H9 (cell line): ENCODE results near the gene TRMT11. TPM values are rescaled to one million over a fixed set of nuclear protein-coding genes. Genes with fewer than 3 reads are reported as not detected.

Source experiments
- DNase-seq: peaks from one replicate; pipeline ENCODE4 v3.0.0-alpha.2; 2017
- H2AFZ ChIP-seq: one replicate; pipeline ENCODE4 v1.6.1; 2013; ENCODE audit warnings: mild to moderate bottlenecking, low read length, control low read depth, moderate library complexity
- H2AK5ac ChIP-seq: 2 replicates; pipeline ENCODE4 v1.6.1; 2013; ENCODE audit warnings: low read length, control low read depth, mixed read lengths; ENCODE audit not compliant: insufficient read length
- H2BK120ac ChIP-seq: one replicate; pipeline ENCODE4 v1.6.1; 2013; ENCODE audit warnings: low read depth, mild to moderate bottlenecking, low read length, control low read depth, inconsistent platforms; ENCODE audit not compliant: poor library complexity, severe bottlenecking
- H2BK12ac ChIP-seq: 2 replicates; pipeline ENCODE4 v1.6.1; 2013; ENCODE audit warnings: low read length, control low read depth, mixed read lengths, low read depth; ENCODE audit not compliant: insufficient read length
- H2BK15ac ChIP-seq: 2 replicates; pipeline ENCODE4 v1.6.1; 2013; ENCODE audit warnings: low read depth, low read length, control low read depth
- H2BK20ac ChIP-seq: one replicate; pipeline ENCODE4 v1.6.1; 2013; ENCODE audit warnings: low read depth, mild to moderate bottlenecking, low read length, control low read depth, inconsistent platforms; ENCODE audit not compliant: poor library complexity, severe bottlenecking
- H2BK5ac ChIP-seq: 2 replicates; pipeline ENCODE4 v1.6.1; 2013; ENCODE audit warnings: low read length, control low read depth, mixed read lengths; ENCODE audit not compliant: insufficient read length
- H3K14ac ChIP-seq: 2 replicates; pipeline ENCODE4 v1.6.1; 2013; ENCODE audit warnings: low read length, control low read depth; ENCODE audit not compliant: insufficient read depth
- H3K18ac ChIP-seq: 2 replicates; pipeline ENCODE4 v1.6.1; 2013; ENCODE audit warnings: low read depth, mild to moderate bottlenecking, mixed read lengths, low read length, control low read depth; ENCODE audit not compliant: insufficient read length
- H3K23ac ChIP-seq: 2 replicates; pipeline ENCODE4 v1.6.1; 2013; ENCODE audit warnings: low read length, control low read depth, mixed read lengths, low read depth; ENCODE audit not compliant: insufficient read length
- H3K23me2 ChIP-seq: 2 replicates; pipeline ENCODE4 v1.6.1; 2013; ENCODE audit warnings: low read depth, mild to moderate bottlenecking, mixed read lengths, low read length, control low read depth; ENCODE audit not compliant: insufficient read length, poor library complexity, severe bottlenecking
- H3K27ac ChIP-seq: 2 replicates; pipeline ENCODE4 v1.5.1; 2013; ENCODE audit warnings: low read length, control low read depth, mixed read lengths, low read depth; ENCODE audit not compliant: insufficient read length
- H3K27me3 ChIP-seq: 2 replicates; pipeline ENCODE4 v1.6.1; 2013; ENCODE audit warnings: low read length, control low read depth, inconsistent platforms; ENCODE audit not compliant: insufficient read depth
- H3K4ac ChIP-seq: 2 replicates; pipeline ENCODE4 v1.6.1; 2013; ENCODE audit warnings: low read depth, mild to moderate bottlenecking, control low read depth, inconsistent platforms, low read length, moderate library complexity
- H3K4me1 ChIP-seq: 2 replicates; pipeline ENCODE4 v1.6.1; 2013; ENCODE audit warnings: low read length, control low read depth, inconsistent platforms; ENCODE audit not compliant: insufficient read depth
- H3K4me2 ChIP-seq: 2 replicates; pipeline ENCODE4 v1.6.1; 2013; ENCODE audit warnings: low read length, control low read depth, mixed read lengths; ENCODE audit not compliant: insufficient read length, insufficient read depth
- H3K56ac ChIP-seq: 2 replicates; pipeline ENCODE4 v1.6.1; 2013; ENCODE audit warnings: low read depth, mild to moderate bottlenecking, mixed read lengths, low read length, control low read depth; ENCODE audit not compliant: insufficient read length
- H3K79me1 ChIP-seq: 2 replicates; pipeline ENCODE4 v1.6.1; 2013; ENCODE audit warnings: low read depth, mild to moderate bottlenecking, moderate library complexity, low read length, control low read depth, inconsistent platforms; ENCODE audit not compliant: insufficient read depth, poor library complexity, severe bottlenecking
- H3K79me2 ChIP-seq: 2 replicates; pipeline ENCODE4 v1.6.1; 2013; ENCODE audit warnings: low read length, control low read depth, inconsistent platforms; ENCODE audit not compliant: insufficient read depth
- H3K9ac ChIP-seq: 2 replicates; pipeline ENCODE4 v1.6.1; 2013; ENCODE audit warnings: low read length, control low read depth, mixed read lengths; ENCODE audit not compliant: insufficient read length; ENCODE audit errors: extremely low read depth
- H3K9me3 ChIP-seq: one replicate; pipeline ENCODE4 v1.6.1; 2013; ENCODE audit warnings: low read depth, low read length, inconsistent platforms; ENCODE audit not compliant: control insufficient read depth
- H3T11ph ChIP-seq: one replicate; pipeline ENCODE4 v1.6.1; 2013; ENCODE audit warnings: mild to moderate bottlenecking, low read length, control low read depth, inconsistent platforms
- H4K20me1 ChIP-seq: one replicate; pipeline ENCODE4 v1.6.1; 2013; ENCODE audit not compliant: control insufficient read depth, insufficient read length, insufficient read depth
- H4K5ac ChIP-seq: 2 replicates; pipeline ENCODE4 v1.6.1; 2013; ENCODE audit warnings: low read depth, mild to moderate bottlenecking, mixed read lengths, low read length, control low read depth; ENCODE audit not compliant: insufficient read length
- H4K8ac ChIP-seq: replicated peaks from 2 replicates; pipeline ENCODE4 v1.6.1; 2013; ENCODE audit warnings: low read length, control low read depth, mixed read lengths, low read depth; ENCODE audit not compliant: insufficient read length
- H4K91ac ChIP-seq: 2 replicates; pipeline ENCODE4 v1.6.1; 2013; ENCODE audit warnings: low read depth, mild to moderate bottlenecking, moderate library complexity, mixed read lengths, low read length, control low read depth; ENCODE audit not compliant: insufficient read length
- H3K27ac Mint-ChIP-seq, 3 experiments: 2 replicates in 2 of 3; 3 replicates in 1 of 3; pipeline ENCODE4 v1.8.0; 2020 to 2021; ENCODE audit warnings: mixed read lengths in 3 of 3, mild to moderate bottlenecking in 1 of 3, moderate library complexity in 1 of 3
- H3K27me3 Mint-ChIP-seq: 2 replicates; pipeline ENCODE4 v1.8.0; 2021; ENCODE audit warnings: low read depth, mild to moderate bottlenecking, moderate library complexity, mixed read lengths
- H3K36me3 Mint-ChIP-seq, 3 experiments: 2 replicates in 2 of 3; 3 replicates in 1 of 3; pipeline ENCODE4 v1.8.0; 2020 to 2021; ENCODE audit warnings: low read depth in 3 of 3, mixed read lengths in 3 of 3; ENCODE audit not compliant: insufficient read depth in 1 of 3
- H3K4me1 Mint-ChIP-seq, 2 experiments: 2 replicates each; pipeline ENCODE4 v1.8.0; 2020; ENCODE audit warnings: mixed read lengths in 2 of 2
- H3K4me3 Mint-ChIP-seq, 2 experiments: 2 replicates in 1 of 2; 3 replicates in 1 of 2; pipeline ENCODE4 v1.8.0; 2020 to 2021; ENCODE audit warnings: mild to moderate bottlenecking in 2 of 2, mixed read lengths in 2 of 2, moderate library complexity in 1 of 2
- H3K9me3 Mint-ChIP-seq, 2 experiments: 2 replicates in 1 of 2; 3 replicates in 1 of 2; pipeline ENCODE4 v1.8.0; 2020; ENCODE audit warnings: mild to moderate bottlenecking in 2 of 2, mixed read lengths in 2 of 2, moderate library complexity in 1 of 2
- CTCF ChIP-seq: fragments of 200-600 bp; sonication (generic); conservative IDR thresholded peaks from 3 replicates; pipeline ENCODE4 v1.8.0; 2021; ENCODE audit warnings: antibody characterized with exemption, mild to moderate bottlenecking
- WGBS: extraction: QIAGEN DNeasy Blood & Tissue Kit; methylation state at CpG from one replicate; pipeline ENCODE4 v1.1.7; 2013; ENCODE audit warnings: missing lambda C conversion rate, low lambda C conversion rate, mixed read lengths; ENCODE audit not compliant: insufficient read length; ENCODE audit errors: extremely low coverage; 5-methylcytosine and 5-hydroxymethylcytosine counted together
- total RNA-seq: library from RNA; stranded (reverse); gene quantifications from 2 replicates; pipeline ENCODE4 v1.2.1, GENCODE V29; 2021

Gene TRMT11
- total RNA-seq, 1 experiment from 2014 or later = 31.1 TPM

GRCh38 chr6:126002755-126003679 lies 16.7 kb downstream of the TRMT11 start:
- Histone ChIP-seq H2BK15ac (no peak overlapping the region), H2BK120ac (no peak overlapping the region), H3T11ph (no peak overlapping the region), H3K23me2 (no peaks in the 10 kb centered on the region), H4K20me1 (no peaks in the 10 kb centered on the region), H4K8ac (no peak overlapping the region), H3K9ac (no peak overlapping the region), H3K79me2 (no peaks in the 10 kb centered on the region), H3K4me2 (no peak overlapping the region), H4K91ac (no peak overlapping the region), H4K5ac (no peak overlapping the region), H2BK12ac (no peak overlapping the region), H2AFZ (no peak overlapping the region), H3K79me1 (peaks cover 2% of the 10 kb centered on the region), H3K18ac (no peak overlapping the region), H3K4me1 (no peaks in the 10 kb centered on the region), H3K27ac (no peak overlapping the region), H2AK5ac (no peak overlapping the region), H2BK20ac (no peak overlapping the region), H3K9me3 (no peaks in the 10 kb centered on the region), H3K14ac (no peak overlapping the region), H3K4ac (no peak overlapping the region), H2BK5ac (no peak overlapping the region), H3K23ac (no peak overlapping the region), H3K27me3 (no peaks in the 10 kb centered on the region), H3K56ac (no peak overlapping the region)
- DNase-seq = no peak
- Mint-ChIP-seq H3K9me3 (no peaks in the 10 kb centered on the region), H3K36me3 (peaks cover 10 to 59% (median 49%) of the 10 kb centered on the region in 3 experiments), H3K27me3 (no peaks in the 10 kb centered on the region), H3K27ac (no peak overlapping the region), H3K4me1 (peaks cover 0 to 5% of the 10 kb centered on the region in 2 experiments; a peak in 3 of 4 replicates), H3K4me3 (no peak overlapping the region)
- WGBS = no CpG with 5 or more reads among the region's 8 CpGs
- no peak for TF ChIP-seq CTCF
